Measurements from ENCODE around the gene KIAA1958.

Gene KIAA1958

DNA sequence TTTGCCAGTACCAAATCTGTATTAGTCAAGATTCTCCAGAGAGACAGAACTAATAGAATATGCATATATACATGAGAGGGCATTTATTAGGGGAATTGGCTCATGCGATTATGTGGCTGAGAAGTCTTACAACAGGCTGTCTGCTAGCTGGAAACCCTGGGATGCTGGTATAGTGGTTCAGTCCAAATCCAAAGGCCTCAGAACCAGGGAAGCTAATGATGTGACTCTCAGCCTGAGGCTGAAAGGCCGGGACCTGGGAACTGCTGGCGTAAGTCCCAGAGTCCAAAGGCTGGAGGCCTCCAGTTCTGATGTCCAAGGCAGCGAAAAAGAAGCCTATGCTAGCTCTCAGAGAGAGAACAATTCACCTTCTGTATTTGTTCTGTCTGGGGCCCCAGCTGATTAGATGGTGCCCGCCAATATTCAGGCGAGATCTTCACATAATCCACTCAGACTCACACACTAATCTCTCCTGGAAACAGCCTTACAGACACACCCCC, 84.1 kb downstream of the KIAA1958 start:
- DNase-seq (ENCODE audit: low read depth in 1 of 2, low spot score in 1 of 2): no peak
- TF ChIP-seq, protein P1, sequence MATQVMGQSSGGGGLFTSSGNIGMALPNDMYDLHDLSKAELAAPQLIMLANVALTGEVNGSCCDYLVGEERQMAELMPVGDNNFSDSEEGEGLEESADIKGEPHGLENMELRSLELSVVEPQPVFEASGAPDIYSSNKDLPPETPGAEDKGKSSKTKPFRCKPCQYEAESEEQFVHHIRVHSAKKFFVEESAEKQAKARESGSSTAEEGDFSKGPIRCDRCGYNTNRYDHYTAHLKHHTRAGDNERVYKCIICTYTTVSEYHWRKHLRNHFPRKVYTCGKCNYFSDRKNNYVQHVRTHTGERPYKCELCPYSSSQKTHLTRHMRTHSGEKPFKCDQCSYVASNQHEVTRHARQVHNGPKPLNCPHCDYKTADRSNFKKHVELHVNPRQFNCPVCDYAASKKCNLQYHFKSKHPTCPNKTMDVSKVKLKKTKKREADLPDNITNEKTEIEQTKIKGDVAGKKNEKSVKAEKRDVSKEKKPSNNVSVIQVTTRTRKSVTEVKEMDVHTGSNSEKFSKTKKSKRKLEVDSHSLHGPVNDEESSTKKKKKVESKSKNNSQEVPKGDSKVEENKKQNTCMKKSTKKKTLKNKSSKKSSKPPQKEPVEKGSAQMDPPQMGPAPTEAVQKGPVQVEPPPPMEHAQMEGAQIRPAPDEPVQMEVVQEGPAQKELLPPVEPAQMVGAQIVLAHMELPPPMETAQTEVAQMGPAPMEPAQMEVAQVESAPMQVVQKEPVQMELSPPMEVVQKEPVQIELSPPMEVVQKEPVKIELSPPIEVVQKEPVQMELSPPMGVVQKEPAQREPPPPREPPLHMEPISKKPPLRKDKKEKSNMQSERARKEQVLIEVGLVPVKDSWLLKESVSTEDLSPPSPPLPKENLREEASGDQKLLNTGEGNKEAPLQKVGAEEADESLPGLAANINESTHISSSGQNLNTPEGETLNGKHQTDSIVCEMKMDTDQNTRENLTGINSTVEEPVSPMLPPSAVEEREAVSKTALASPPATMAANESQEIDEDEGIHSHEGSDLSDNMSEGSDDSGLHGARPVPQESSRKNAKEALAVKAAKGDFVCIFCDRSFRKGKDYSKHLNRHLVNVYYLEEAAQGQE (IDR thresholded peaks at IDR 0.05; ENCODE audit: insufficient replicate concordance, low read depth): no peak
- no peak for TF ChIP-seq GABPA (IDR thresholded peaks at IDR 0.05; ENCODE audit: low read depth)
- TF ChIP-seq, protein P2, sequence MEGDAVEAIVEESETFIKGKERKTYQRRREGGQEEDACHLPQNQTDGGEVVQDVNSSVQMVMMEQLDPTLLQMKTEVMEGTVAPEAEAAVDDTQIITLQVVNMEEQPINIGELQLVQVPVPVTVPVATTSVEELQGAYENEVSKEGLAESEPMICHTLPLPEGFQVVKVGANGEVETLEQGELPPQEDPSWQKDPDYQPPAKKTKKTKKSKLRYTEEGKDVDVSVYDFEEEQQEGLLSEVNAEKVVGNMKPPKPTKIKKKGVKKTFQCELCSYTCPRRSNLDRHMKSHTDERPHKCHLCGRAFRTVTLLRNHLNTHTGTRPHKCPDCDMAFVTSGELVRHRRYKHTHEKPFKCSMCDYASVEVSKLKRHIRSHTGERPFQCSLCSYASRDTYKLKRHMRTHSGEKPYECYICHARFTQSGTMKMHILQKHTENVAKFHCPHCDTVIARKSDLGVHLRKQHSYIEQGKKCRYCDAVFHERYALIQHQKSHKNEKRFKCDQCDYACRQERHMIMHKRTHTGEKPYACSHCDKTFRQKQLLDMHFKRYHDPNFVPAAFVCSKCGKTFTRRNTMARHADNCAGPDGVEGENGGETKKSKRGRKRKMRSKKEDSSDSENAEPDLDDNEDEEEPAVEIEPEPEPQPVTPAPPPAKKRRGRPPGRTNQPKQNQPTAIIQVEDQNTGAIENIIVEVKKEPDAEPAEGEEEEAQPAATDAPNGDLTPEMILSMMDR (IDR thresholded peaks at IDR 0.05; ENCODE audit: insufficient read depth, low read length): no peak
- no peaks in the 10 kb centered on the region for H3K27me3 ChIP-seq (ENCODE audit: insufficient read depth, poor library complexity, severe bottlenecking)
- H3K4me3 ChIP-seq (replicated peaks; ENCODE audit: insufficient read depth, low read length): no peak overlapping the region
- no peak overlapping the region for H3K27ac ChIP-seq (replicated peaks)

DNA sequence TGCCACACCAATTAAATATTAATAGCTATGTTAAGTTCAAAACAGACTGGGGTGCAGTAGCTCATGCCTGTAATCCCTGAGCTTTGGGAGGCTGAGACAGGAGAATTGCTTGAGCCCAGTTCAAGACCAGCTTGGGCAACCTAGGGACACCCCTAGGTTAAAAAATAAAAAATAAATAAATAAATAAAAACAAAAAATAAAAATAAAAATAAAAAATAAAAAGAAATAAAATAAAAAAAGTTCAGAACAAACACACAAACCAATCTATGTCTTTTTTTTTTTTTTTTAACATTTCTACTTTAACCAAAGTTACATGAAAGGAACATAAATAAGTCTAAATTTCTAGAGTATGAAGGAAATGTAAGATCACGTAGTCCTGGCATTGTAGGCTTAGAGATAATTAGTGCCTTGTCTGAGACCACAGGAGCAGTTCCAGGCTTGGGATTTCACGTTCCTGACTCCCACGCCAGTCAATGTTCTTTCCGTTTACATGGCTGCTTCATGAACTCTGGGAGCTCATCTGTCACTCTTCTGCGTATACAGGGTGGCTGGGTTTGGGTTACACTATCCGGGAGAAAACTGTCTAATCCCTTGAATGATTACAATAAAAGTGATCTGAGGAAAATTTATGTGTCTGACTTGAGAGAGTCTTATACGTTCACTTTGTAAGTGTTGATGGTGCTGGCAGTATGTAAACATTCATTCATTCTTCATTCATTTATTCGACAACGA, 85.2 kb downstream of the KIAA1958 start:
- no peak overlapping the region for H3K4me3 ChIP-seq (replicated peaks; ENCODE audit: insufficient read depth, low read length)
- no peak for DNase-seq (ENCODE audit: low read depth in 1 of 2, low spot score in 1 of 2)
- H3K27me3 ChIP-seq (ENCODE audit: insufficient read depth, poor library complexity, severe bottlenecking): no peaks in the 10 kb centered on the region
- H3K27ac ChIP-seq (replicated peaks): no peak overlapping the region
- TF ChIP-seq GABPA (IDR thresholded peaks at IDR 0.05; ENCODE audit: low read depth) (no peak), POLR2AphosphoS5 (IDR thresholded peaks at IDR 0.05; ENCODE audit: low read depth) (no peak), SPI1 (IDR thresholded peaks at IDR 0.05; ENCODE audit: borderline replicate concordance, low read depth) (no peak)
- TF ChIP-seq, protein P2 (IDR thresholded peaks at IDR 0.05; ENCODE audit: insufficient read depth, low read length): no peak
- TF ChIP-seq, protein P1 (IDR thresholded peaks at IDR 0.05; ENCODE audit: insufficient replicate concordance, low read depth): no peak

DNA sequence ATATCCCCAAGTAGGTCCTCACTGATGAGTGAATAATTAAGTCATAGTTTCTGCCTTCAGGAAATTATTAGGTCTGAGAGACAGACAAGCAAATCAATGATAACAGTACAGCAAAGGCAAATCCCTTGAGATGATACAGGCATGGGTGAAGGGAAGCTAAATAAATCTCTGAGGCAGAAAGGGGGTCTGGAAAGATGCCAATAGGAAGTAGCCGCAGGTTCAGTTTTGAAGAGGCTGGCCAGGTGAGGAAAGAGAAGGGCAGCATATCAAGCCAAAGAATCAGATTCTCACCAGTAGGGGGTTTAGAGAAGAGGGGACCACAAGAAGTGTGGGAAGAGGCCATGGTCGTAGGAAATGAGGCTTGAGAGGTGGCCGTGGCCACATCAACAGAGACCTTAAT, 85.8 kb downstream of the KIAA1958 start:
- Histone ChIP-seq H3K27ac (replicated peaks) (no peak overlapping the region), H3K4me3 (replicated peaks; ENCODE audit: insufficient read depth, low read length) (no peak overlapping the region), H3K27me3 (ENCODE audit: insufficient read depth, poor library complexity, severe bottlenecking) (no peaks in the 10 kb centered on the region)
- TF ChIP-seq, protein P1 (IDR thresholded peaks at IDR 0.05; ENCODE audit: insufficient replicate concordance, low read depth): no peak
- TF ChIP-seq GABPA (IDR thresholded peaks at IDR 0.05; ENCODE audit: low read depth) (no peak), SPI1 (IDR thresholded peaks at IDR 0.05; ENCODE audit: borderline replicate concordance, low read depth) (no peak), POLR2AphosphoS5 (IDR thresholded peaks at IDR 0.05; ENCODE audit: low read depth) (no peak)
- TF ChIP-seq, protein P2 (IDR thresholded peaks at IDR 0.05; ENCODE audit: insufficient read depth, low read length): no peak
- DNase-seq (ENCODE audit: low read depth in 1 of 2, low spot score in 1 of 2): no peak

All from HL-60 (cell line).